ENCODE measurements around the gene HOXA13. TPM values are rescaled to one million over a fixed set of nuclear protein-coding genes. Genes with fewer than 3 reads are reported as not detected.
A peak's percentile ranks its signal among the peaks of the same experiment; 100 is the strongest.

The HOXA13 gene
- total and polyA plus RNA-seq, 4 donors, result 0.02 TPM; not detected in 3

- Histone ChIP-seq H3K4me1 (ENCODE audit: control insufficient read depth in 4 of 4, insufficient read depth in 4 of 4, low read length in 3 of 4) (peaks cover 8 to 27% (median 10%) of the 10 kb centered on the region in 4 donors), H3K9ac (ENCODE audit: low read depth in 1 of 2, low read length in 2 of 2) (no peak overlapping the region), H3K9me3 (ENCODE audit: control insufficient read depth in 4 of 4, low read length in 3 of 4) (peaks cover 0 to 10% (median under 1%) of the 10 kb centered on the region in 4 donors), H3K4me3 (ENCODE audit: low read depth in 1 of 3, low read length in 3 of 3) (peak overlapping the region in 1 of 3 donors; percentile 17), H3K27ac (ENCODE audit: low read depth in 1 of 2, low read length in 2 of 2) (no peak overlapping the region), H3K36me3 (ENCODE audit: control insufficient read depth in 4 of 4, insufficient read depth in 3 of 4, low read depth in 1 of 4, low read length in 3 of 4) (no peaks in the 10 kb centered on the region), H3K27me3 (ENCODE audit: control insufficient read depth in 4 of 4, insufficient read depth in 4 of 4, low read length in 3 of 4) (peaks cover 9 to 56% (median 22%) of the 10 kb centered on the region in 4 donors)
- no peak for DNase-seq (ENCODE audit: low spot score)
- WGBS, result 4% methylated on average over 47 of the region's 47 CpGs
- TF ChIP-seq FOXA2 (IDR thresholded peaks at IDR 0.05) (no peak), ATF3 (IDR thresholded peaks at IDR 0.05) (no peak), YY1 (IDR thresholded peaks at IDR 0.05) (no peak), HNF4A (conservative IDR thresholded peaks at IDR 0.05) (no peak), RXRA (IDR thresholded peaks at IDR 0.05) (no peak), NR2F2 (IDR thresholded peaks at IDR 0.05) (no peak), RAD21 (IDR thresholded peaks at IDR 0.05) (no peak), TAF1 (conservative IDR thresholded peaks at IDR 0.05) (no peak), EGR1 (IDR thresholded peaks at IDR 0.05; ENCODE audit: low read depth in 2 of 2) (no peak), SP1 (IDR thresholded peaks at IDR 0.05) (no peak)
- TF ChIP-seq, protein P1, sequence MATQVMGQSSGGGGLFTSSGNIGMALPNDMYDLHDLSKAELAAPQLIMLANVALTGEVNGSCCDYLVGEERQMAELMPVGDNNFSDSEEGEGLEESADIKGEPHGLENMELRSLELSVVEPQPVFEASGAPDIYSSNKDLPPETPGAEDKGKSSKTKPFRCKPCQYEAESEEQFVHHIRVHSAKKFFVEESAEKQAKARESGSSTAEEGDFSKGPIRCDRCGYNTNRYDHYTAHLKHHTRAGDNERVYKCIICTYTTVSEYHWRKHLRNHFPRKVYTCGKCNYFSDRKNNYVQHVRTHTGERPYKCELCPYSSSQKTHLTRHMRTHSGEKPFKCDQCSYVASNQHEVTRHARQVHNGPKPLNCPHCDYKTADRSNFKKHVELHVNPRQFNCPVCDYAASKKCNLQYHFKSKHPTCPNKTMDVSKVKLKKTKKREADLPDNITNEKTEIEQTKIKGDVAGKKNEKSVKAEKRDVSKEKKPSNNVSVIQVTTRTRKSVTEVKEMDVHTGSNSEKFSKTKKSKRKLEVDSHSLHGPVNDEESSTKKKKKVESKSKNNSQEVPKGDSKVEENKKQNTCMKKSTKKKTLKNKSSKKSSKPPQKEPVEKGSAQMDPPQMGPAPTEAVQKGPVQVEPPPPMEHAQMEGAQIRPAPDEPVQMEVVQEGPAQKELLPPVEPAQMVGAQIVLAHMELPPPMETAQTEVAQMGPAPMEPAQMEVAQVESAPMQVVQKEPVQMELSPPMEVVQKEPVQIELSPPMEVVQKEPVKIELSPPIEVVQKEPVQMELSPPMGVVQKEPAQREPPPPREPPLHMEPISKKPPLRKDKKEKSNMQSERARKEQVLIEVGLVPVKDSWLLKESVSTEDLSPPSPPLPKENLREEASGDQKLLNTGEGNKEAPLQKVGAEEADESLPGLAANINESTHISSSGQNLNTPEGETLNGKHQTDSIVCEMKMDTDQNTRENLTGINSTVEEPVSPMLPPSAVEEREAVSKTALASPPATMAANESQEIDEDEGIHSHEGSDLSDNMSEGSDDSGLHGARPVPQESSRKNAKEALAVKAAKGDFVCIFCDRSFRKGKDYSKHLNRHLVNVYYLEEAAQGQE (IDR thresholded peaks at IDR 0.05), result no peak
These were observed 35.4 kb downstream of the HOXA13 start for GRCh38 chr7:27164367-27165088.

- Histone ChIP-seq H3K9ac (ENCODE audit: low read depth in 1 of 2, low read length in 2 of 2) (no peak overlapping the region), H3K36me3 (ENCODE audit: control insufficient read depth in 4 of 4, insufficient read depth in 3 of 4, low read depth in 1 of 4, low read length in 3 of 4) (no peaks in the 10 kb centered on the region), H3K27me3 (ENCODE audit: control insufficient read depth in 4 of 4, insufficient read depth in 4 of 4, low read length in 3 of 4) (peaks cover 9 to 61% (median 24%) of the 10 kb centered on the region in 4 donors), H3K9me3 (ENCODE audit: control insufficient read depth in 4 of 4, low read length in 3 of 4) (peaks cover 0 to 10% (median under 1%) of the 10 kb centered on the region in 4 donors), H3K4me3 (ENCODE audit: low read depth in 1 of 3, low read length in 3 of 3) (no peak overlapping the region), H3K27ac (ENCODE audit: low read depth in 1 of 2, low read length in 2 of 2) (no peak overlapping the region), H3K4me1 (ENCODE audit: control insufficient read depth in 4 of 4, insufficient read depth in 4 of 4, low read length in 3 of 4) (peaks cover 8 to 27% (median 10%) of the 10 kb centered on the region in 4 donors)
- 13% methylated on average over 12 of the region's 12 CpGs for WGBS
- TF ChIP-seq RAD21 (IDR thresholded peaks at IDR 0.05), result no peak
- no peak for TF ChIP-seq SP1 (IDR thresholded peaks at IDR 0.05)
- TF ChIP-seq ATF3 (IDR thresholded peaks at IDR 0.05), result no peak
- TF ChIP-seq, protein P2, sequence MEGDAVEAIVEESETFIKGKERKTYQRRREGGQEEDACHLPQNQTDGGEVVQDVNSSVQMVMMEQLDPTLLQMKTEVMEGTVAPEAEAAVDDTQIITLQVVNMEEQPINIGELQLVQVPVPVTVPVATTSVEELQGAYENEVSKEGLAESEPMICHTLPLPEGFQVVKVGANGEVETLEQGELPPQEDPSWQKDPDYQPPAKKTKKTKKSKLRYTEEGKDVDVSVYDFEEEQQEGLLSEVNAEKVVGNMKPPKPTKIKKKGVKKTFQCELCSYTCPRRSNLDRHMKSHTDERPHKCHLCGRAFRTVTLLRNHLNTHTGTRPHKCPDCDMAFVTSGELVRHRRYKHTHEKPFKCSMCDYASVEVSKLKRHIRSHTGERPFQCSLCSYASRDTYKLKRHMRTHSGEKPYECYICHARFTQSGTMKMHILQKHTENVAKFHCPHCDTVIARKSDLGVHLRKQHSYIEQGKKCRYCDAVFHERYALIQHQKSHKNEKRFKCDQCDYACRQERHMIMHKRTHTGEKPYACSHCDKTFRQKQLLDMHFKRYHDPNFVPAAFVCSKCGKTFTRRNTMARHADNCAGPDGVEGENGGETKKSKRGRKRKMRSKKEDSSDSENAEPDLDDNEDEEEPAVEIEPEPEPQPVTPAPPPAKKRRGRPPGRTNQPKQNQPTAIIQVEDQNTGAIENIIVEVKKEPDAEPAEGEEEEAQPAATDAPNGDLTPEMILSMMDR (IDR thresholded peaks at IDR 0.05; ENCODE audit: low read depth, low read length, missing input control), result no peak
- no peak for TF ChIP-seq YY1 (IDR thresholded peaks at IDR 0.05)
- no peak for TF ChIP-seq NR2F2 (IDR thresholded peaks at IDR 0.05)
- TF ChIP-seq, protein P3, sequence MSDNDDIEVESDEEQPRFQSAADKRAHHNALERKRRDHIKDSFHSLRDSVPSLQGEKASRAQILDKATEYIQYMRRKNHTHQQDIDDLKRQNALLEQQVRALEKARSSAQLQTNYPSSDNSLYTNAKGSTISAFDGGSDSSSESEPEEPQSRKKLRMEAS (IDR thresholded peaks at IDR 0.05), result no peak
- TF ChIP-seq RXRA (IDR thresholded peaks at IDR 0.05), result no peak
- TF ChIP-seq HNF4G (IDR thresholded peaks at IDR 0.05), result no peak
- TF ChIP-seq FOXA2 (IDR thresholded peaks at IDR 0.05), result no peak
- TF ChIP-seq, protein P4, sequence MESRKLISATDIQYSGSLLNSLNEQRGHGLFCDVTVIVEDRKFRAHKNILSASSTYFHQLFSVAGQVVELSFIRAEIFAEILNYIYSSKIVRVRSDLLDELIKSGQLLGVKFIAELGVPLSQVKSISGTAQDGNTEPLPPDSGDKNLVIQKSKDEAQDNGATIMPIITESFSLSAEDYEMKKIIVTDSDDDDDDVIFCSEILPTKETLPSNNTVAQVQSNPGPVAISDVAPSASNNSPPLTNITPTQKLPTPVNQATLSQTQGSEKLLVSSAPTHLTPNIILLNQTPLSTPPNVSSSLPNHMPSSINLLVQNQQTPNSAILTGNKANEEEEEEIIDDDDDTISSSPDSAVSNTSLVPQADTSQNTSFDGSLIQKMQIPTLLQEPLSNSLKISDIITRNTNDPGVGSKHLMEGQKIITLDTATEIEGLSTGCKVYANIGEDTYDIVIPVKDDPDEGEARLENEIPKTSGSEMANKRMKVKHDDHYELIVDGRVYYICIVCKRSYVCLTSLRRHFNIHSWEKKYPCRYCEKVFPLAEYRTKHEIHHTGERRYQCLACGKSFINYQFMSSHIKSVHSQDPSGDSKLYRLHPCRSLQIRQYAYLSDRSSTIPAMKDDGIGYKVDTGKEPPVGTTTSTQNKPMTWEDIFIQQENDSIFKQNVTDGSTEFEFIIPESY (IDR thresholded peaks at IDR 0.05), result no peak
- no peak for TF ChIP-seq GABPA (IDR thresholded peaks at IDR 0.05 in 1 of 2, conservative IDR thresholded peaks at IDR 0.05 in 1 of 2)
- no peak for TF ChIP-seq TAF1 (conservative IDR thresholded peaks at IDR 0.05)
- no peak for TF ChIP-seq EGR1 (IDR thresholded peaks at IDR 0.05; ENCODE audit: low read depth in 2 of 2)
- TF ChIP-seq JUND (IDR thresholded peaks at IDR 0.05), result no peak
- TF ChIP-seq HNF4A (conservative IDR thresholded peaks at IDR 0.05), result no peak
- DNase-seq (ENCODE audit: low spot score), result no peak
These were observed 35.9 kb downstream of the HOXA13 start for GRCh38 chr7:27164045-27164366.

Data from liver (tissue), 9 donors.